MM.1S (cell line): ENCODE measurements around the gene CLDN11.

ENCODE experiments used
- CTCF ChIP-seq: fragments of 300-600 bp; sonication (generic); IDR thresholded peaks from 2 replicates; pipeline ENCODE4 v1.5.1; 2016; ENCODE audit warnings: antibody characterized with exemption, low read length, mixed read lengths
- EZH2phosphoT487 ChIP-seq: fragments of 300-600 bp; sonication (generic); IDR thresholded peaks from 2 replicates; pipeline ENCODE4 v1.6.1; 2018; ENCODE audit warnings: antibody characterized with exemption, low read length

GRCh38 chr3:170372190-170372879 is 46.3 kb upstream of the CLDN11 start:
- no peak for TF ChIP-seq EZH2phosphoT487
- no peak for TF ChIP-seq CTCF
